OCI-LY1 (cell line): ENCODE measurements around the gene RNF166.

ENCODE experiments used
- H2AFZ ChIP-seq: fragments of 200-600 bp; sonication (generic), shearing (Covaris generic); 2 replicates; pipeline ENCODE4 v1.6.0; 2014; ENCODE audit warnings: antibody characterized with exemption, mild to moderate bottlenecking, low read length
- H3F3A ChIP-seq: fragments of 200-600 bp; sonication (generic), shearing (Covaris generic); 2 replicates; pipeline ENCODE4 v1.6.0; 2014; ENCODE audit warnings: mild to moderate bottlenecking, antibody characterized with exemption, low read length, moderate library complexity; ENCODE audit not compliant: insufficient read depth
- H3K27ac ChIP-seq: fragments of 200-600 bp; sonication (generic); 2 replicates; pipeline ENCODE4 v1.5.1; 2014; ENCODE audit warnings: low read length, mixed run types, mild to moderate bottlenecking, low read depth; ENCODE audit not compliant: poor library complexity, severe bottlenecking
- H3K27me3 ChIP-seq: fragments of 200-600 bp; sonication (generic); 2 replicates; pipeline ENCODE4 v1.6.0; 2014; ENCODE audit warnings: antibody characterized with exemption, mild to moderate bottlenecking, low read length, moderate library complexity; ENCODE audit not compliant: insufficient read depth
- H3K36me3 ChIP-seq: fragments of 200-600 bp; sonication (generic); 2 replicates; pipeline ENCODE4 v1.6.1; 2014; ENCODE audit warnings: mild to moderate bottlenecking, antibody characterized with exemption, low read length, moderate library complexity, mixed read lengths; ENCODE audit not compliant: insufficient read depth
- H3K4me1 ChIP-seq: fragments of 200-600 bp; sonication (generic); 2 replicates; pipeline ENCODE4 v1.5.1; 2014; ENCODE audit warnings: mild to moderate bottlenecking, low read length, moderate library complexity; ENCODE audit not compliant: insufficient read depth, severe bottlenecking
- H3K4me2 ChIP-seq: fragments of 200-600 bp; sonication (generic), shearing (Covaris generic); 2 replicates; pipeline ENCODE4 v1.6.1; 2014; ENCODE audit warnings: low read length
- H3K4me3 ChIP-seq: fragments of 200-600 bp; sonication (generic); 2 replicates; pipeline ENCODE4 v1.5.1; 2014; ENCODE audit warnings: low read length, low read depth, mild to moderate bottlenecking, mixed read lengths; ENCODE audit not compliant: poor library complexity, severe bottlenecking
- H3K79me2 ChIP-seq: fragments of 200-600 bp; shearing (Covaris generic); 2 replicates; pipeline ENCODE4 v1.6.1; 2016; ENCODE audit warnings: mixed run types, low read length, mixed read lengths; ENCODE audit not compliant: insufficient read depth
- H3K9ac ChIP-seq: fragments of 200-600 bp; sonication (generic), shearing (Covaris generic); 2 replicates; pipeline ENCODE4 v1.6.1; 2014; ENCODE audit warnings: mild to moderate bottlenecking, low read length, mixed read lengths
- H3K9me2 ChIP-seq: fragments of 200-600 bp; sonication (generic), shearing (Covaris generic); 2 replicates; pipeline ENCODE4 v1.6.1; 2014; ENCODE audit warnings: low read depth, mild to moderate bottlenecking, low read length, mixed read lengths
- H3K9me3 ChIP-seq: fragments of 200-600 bp; shearing (Covaris generic); 2 replicates; pipeline ENCODE4 v1.6.1; 2014; ENCODE audit warnings: low read length, mixed read lengths
- H4K20me1 ChIP-seq: fragments of 200-600 bp; sonication (generic), shearing (Covaris generic); 2 replicates; pipeline ENCODE4 v1.6.0; 2016; ENCODE audit warnings: mild to moderate bottlenecking, low read length; ENCODE audit not compliant: insufficient read depth
- CTCF ChIP-seq: fragments of 200-600 bp; sonication (generic), shearing (Covaris generic); IDR thresholded peaks from 2 replicates; pipeline ENCODE4 v1.5.1; 2017; ENCODE audit warnings: mild to moderate bottlenecking, antibody characterized with exemption, low read length, moderate library complexity, mixed read lengths
- EZH2 ChIP-seq: fragments of 200-600 bp; sonication (generic), shearing (Covaris generic); IDR thresholded peaks from 2 replicates; pipeline ENCODE4 v1.8.0; 2017; ENCODE audit warnings: borderline replicate concordance, mixed run types, mild to moderate bottlenecking, antibody characterized with exemption, low read length, moderate library complexity, mixed read lengths

The RNF166 gene

GRCh38 chr16:88738151-88739084, 32.2 kb upstream of the RNF166 start:
- Histone ChIP-seq H3K27me3 (no peaks in the 10 kb centered on the region; the same call in 1 of the 2 replicates), H3K9ac (no peak overlapping the region), H3K9me3 (no peaks in the 10 kb centered on the region), H3K79me2 (no peaks in the 10 kb centered on the region), H3K4me2 (no peak overlapping the region), H3F3A (no peaks in the 10 kb centered on the region), H3K36me3 (no peaks in the 10 kb centered on the region), H3K27ac (no peak overlapping the region), H2AFZ (no peak overlapping the region), H3K9me2 (no peaks in the 10 kb centered on the region), H4K20me1 (no peaks in the 10 kb centered on the region), H3K4me1 (peaks cover 4% of the 10 kb centered on the region), H3K4me3 (no peak overlapping the region)
- TF ChIP-seq EZH2: no peak
- TF ChIP-seq CTCF: no peak

- H3K36me3 ChIP-seq: no peaks in the 10 kb centered on the region
These were observed 31.3 kb upstream of the RNF166 start for GRCh38 chr16:88737298-88738150.

More at GRCh38 chr16:88737298-88738150, 31.3 kb upstream of the RNF166 start:
- no peak overlapping the region for H3K9ac ChIP-seq
- H2AFZ ChIP-seq: no peak overlapping the region
- no peak overlapping the region; the same call in 1 of the 2 replicates for H3K4me2 ChIP-seq
- H3K4me1 ChIP-seq: peaks cover 4% of the 10 kb centered on the region
- no peaks in the 10 kb centered on the region for H3K9me3 ChIP-seq
- no peaks in the 10 kb centered on the region for H3K79me2 ChIP-seq
- H4K20me1 ChIP-seq: no peaks in the 10 kb centered on the region
- no peaks in the 10 kb centered on the region for H3F3A ChIP-seq
- no peak overlapping the region for H3K27ac ChIP-seq
- no peak overlapping the region for H3K4me3 ChIP-seq
- no peak for TF ChIP-seq EZH2
- TF ChIP-seq CTCF: peak; percentile 82
- H3K9me2 ChIP-seq: no peaks in the 10 kb centered on the region
- H3K27me3 ChIP-seq: peaks cover 5% of the 10 kb centered on the region
